Esophagus squamous epithelium (tissue), 5 donors: ENCODE measurements around the gene GRIN1. TPM values are rescaled to one million over a fixed set of nuclear protein-coding genes. Genes with fewer than 3 reads are reported as not detected.
A peak's percentile ranks its signal among the peaks of the same experiment; 100 is the strongest.

Source experiments
- DNase-seq: peaks from one replicate; lab custom pipeline; 2025; lab: John Stamatoyannopoulos, UW
- H3K27ac ChIP-seq, 4 donors: fragments of 200-600 bp; sonication (generic); one replicate each; pipeline ENCODE4 v1.5.1; 2016 to 2019; ENCODE audit warnings: mild to moderate bottlenecking in 1 of 4
- H3K27me3 ChIP-seq, 4 donors: fragments of 200-600 bp; sonication (generic); 1 replicate in 3 of 4; 2 replicates in 1 of 4; pipeline versions ENCODE4 v1.5.1 to v1.6.0; 2017 to 2021; ENCODE audit warnings: antibody characterized with exemption in 1 of 4
- H3K36me3 ChIP-seq, 3 donors: fragments of 200-600 bp; sonication (generic); one replicate each; pipeline ENCODE4 v1.5.1; 2016 to 2019
- H3K4me1 ChIP-seq, 3 donors: fragments of 200-600 bp; sonication (generic); one replicate each; pipeline ENCODE4 v1.5.1; 2017 to 2019
- H3K4me3 ChIP-seq, 4 donors: fragments of 200-600 bp; sonication (generic); 1 replicate in 3 of 4; 2 replicates in 1 of 4; pipeline ENCODE4 v1.5.1; 2016 to 2019; ENCODE audit warnings: mild to moderate bottlenecking in 2 of 4, moderate library complexity in 1 of 4
- H3K9me3 ChIP-seq, 3 donors: fragments of 200-600 bp; sonication (generic); one replicate each; pipeline ENCODE4 v1.5.1; 2016 to 2019
- CTCF ChIP-seq, 6 experiments: fragments of 450-650 bp in 4 of 6; fragments of 200-600 bp in 2 of 6; sonication (generic) in 2 of 6; IDR thresholded peaks; one replicate each; pipeline ENCODE4 v1.5.1; 2016 to 2019; ENCODE audit warnings: antibody characterized with exemption in 6 of 6, mild to moderate bottlenecking in 4 of 6, moderate library complexity in 4 of 6
- POLR2A ChIP-seq, 4 donors: fragments of 450-650 bp; IDR thresholded peaks; one replicate each; pipeline ENCODE4 v1.6.1; 2017; ENCODE audit warnings: antibody characterized with exemption in 4 of 4, mild to moderate bottlenecking in 4 of 4, moderate library complexity in 3 of 4
- WGBS, 2 donors: methylation state at CpG; one replicate each; pipeline ENCODE4 v1.1.5; 2018; 5-methylcytosine and 5-hydroxymethylcytosine counted together
- intact Hi-C: fragments of 100-400 bp; cut with DNase I; formaldehyde crosslinking; loops from one replicate; pipeline ENCODE4 v1.15.0; 2022
- total RNA-seq, 4 donors: library from RNA; depleted of rRNA; stranded (reverse); fragments of >200 nt; gene quantifications; one replicate each; pipeline ENCODE4 v1.1.0, GENCODE V29; 2016
- donor health status: DM: yes; HTN: yes; CAD: no.

Gene GRIN1
- total RNA-seq, 4 donors from 2014 or later = 0.38 TPM; not detected in 3

GRCh38 chr9:137171149-137171900 is 32.4 kb downstream of the GRIN1 start:
- no peaks in the 10 kb centered on the region for H3K36me3 ChIP-seq
- no peaks in the 10 kb centered on the region for H3K9me3 ChIP-seq
- 80% methylated on average over 3 of the region's 22 CpGs; no CpG with 5 or more reads in 1 of the 2 donors for WGBS, 2 donors
- H3K4me1 ChIP-seq = peaks cover 13 to 82% (median 29%) of the 10 kb centered on the region in 3 donors
- H3K27ac ChIP-seq = peak overlapping the region in 1 of 4 donors; percentile 28
- H3K4me3 ChIP-seq = no peak overlapping the region
- DNase-seq = no peak
- peaks cover 23 to 93% (median 27%) of the 10 kb centered on the region in 4 donors for H3K27me3 ChIP-seq
- intact Hi-C loops = no loop called here
- TF ChIP-seq POLR2A (IDR thresholded peaks at IDR 0.05) (no peak), CTCF (IDR thresholded peaks at IDR 0.05) (no peak)

DNA sequence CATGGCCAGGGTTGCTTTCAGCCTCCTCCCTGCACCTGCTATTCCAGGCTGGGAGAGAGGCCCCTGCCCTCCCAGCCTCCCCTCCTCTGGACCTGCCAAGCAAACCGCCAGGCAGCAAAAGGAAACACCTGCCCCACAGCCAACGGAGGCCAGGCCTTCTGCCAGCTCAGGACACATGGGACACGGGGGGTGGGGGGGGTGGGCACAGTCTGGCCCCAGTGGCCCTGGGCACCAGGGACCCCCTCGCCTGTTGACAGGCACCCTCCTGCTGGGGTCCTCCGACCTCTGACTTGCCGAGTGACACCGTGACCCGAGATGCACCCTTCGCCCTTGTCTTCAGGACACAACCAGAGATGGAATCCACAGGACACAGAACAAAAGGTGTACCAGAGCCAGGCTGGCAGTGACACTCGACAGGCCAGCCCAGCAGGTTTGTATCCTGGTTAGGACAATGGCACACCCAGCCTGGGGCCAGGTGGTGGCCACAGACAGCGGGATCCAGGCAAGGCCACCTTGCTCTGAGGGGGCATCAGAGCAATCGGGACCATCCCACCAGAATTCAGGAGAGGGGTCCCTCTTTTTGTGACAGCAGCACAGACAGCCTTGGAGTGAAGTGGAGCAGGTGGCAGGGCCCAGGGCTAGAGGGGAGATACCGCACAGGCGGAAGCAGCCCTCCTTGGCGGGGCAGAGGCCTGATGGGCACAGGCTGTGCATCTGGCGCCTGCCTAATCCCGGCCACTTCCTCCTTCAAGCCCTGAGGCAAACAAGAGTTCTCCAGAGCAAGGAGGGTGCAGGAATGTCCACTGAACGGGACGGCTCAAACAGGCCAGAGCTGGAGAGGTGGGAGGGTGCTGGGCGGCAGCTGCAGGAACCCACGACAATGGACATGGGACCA is 34.2 kb downstream of the GRIN1 start:
- H3K4me1 ChIP-seq = peaks cover 7 to 77% (median 21%) of the 10 kb centered on the region in 3 donors
- no peak for DNase-seq
- peak overlapping the region in 1 of 4 donors; percentile 42 for H3K27ac ChIP-seq

GRCh38 chr9:137173796-137174664 is 35.1 kb downstream of the GRIN1 start:
- Histone ChIP-seq H3K27ac (no peak overlapping the region), H3K27me3 (peaks cover 4 to 66% (median 9%) of the 10 kb centered on the region in 4 donors), H3K4me3 (no peak overlapping the region), H3K36me3 (peaks cover 0 to 25% (median 9%) of the 10 kb centered on the region in 3 donors), H3K9me3 (no peaks in the 10 kb centered on the region), H3K4me1 (peaks cover 2 to 68% (median 12%) of the 10 kb centered on the region in 3 donors)
- WGBS, 2 donors = 63 to 81% methylated on average over 13 to 20 of the region's 45 CpGs
- DNase-seq = no peak
- intact Hi-C loops = no loop called here
- TF ChIP-seq POLR2A (IDR thresholded peaks at IDR 0.05) (no peak), CTCF (IDR thresholded peaks at IDR 0.05) (no peak)

More for the DNA sequence above, 34.2 kb downstream of the GRIN1 start:
- peaks cover 9 to 74% (median 12%) of the 10 kb centered on the region in 4 donors for H3K27me3 ChIP-seq
- intact Hi-C loops = no loop called here
- no peak for TF ChIP-seq CTCF (IDR thresholded peaks at IDR 0.05)
- TF ChIP-seq POLR2A (IDR thresholded peaks at IDR 0.05) = no peak
- no peak overlapping the region for H3K4me3 ChIP-seq
- peaks cover 0 to 16% (median 3%) of the 10 kb centered on the region in 3 donors for H3K36me3 ChIP-seq
- no peaks in the 10 kb centered on the region for H3K9me3 ChIP-seq
- WGBS, 2 donors = 8 to 47% methylated on average over 2 to 12 of the region's 21 CpGs

DNA sequence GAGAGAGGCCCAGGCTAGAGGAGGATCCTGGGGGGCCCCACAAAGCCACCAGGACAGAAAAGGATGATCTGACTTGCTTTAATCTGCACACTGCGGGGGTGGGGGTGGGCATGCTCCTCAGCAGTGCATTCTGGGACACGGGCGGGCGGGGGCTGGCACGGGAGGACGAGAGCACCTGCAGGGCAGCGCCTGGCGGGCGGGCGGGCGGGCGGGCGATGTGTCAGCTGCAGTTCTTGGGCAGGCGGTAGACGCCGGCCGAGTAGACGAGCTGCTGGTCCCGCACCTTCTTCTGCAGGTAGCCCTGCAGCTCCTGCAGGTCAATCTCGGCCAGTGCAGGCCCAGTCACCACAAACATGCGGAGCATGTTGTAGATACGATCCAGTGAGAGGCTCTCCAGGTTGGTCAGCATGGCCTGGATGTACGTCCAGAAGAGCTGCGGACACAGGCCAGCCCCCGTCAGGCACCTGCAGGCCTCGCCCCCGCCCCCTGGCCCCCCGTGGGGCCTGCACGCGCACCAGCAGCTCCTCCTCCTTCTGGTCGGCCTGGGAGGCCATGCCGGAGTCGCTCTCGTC is 35.9 kb downstream of the GRIN1 start:
- H3K4me1 ChIP-seq = peaks cover 2 to 60% (median 5%) of the 10 kb centered on the region in 3 donors
- H3K27ac ChIP-seq = no peak overlapping the region
- TF ChIP-seq CTCF (IDR thresholded peaks at IDR 0.05) (peak in 1 of 6 experiments; percentile 9), POLR2A (IDR thresholded peaks at IDR 0.05) (no peak)
- peaks cover 6 to 32% (median 15%) of the 10 kb centered on the region in 3 donors for H3K36me3 ChIP-seq
- no peak for DNase-seq
- intact Hi-C loops = no loop called here
- H3K9me3 ChIP-seq = no peaks in the 10 kb centered on the region
- peaks cover 3 to 58% (median 7%) of the 10 kb centered on the region in 4 donors for H3K27me3 ChIP-seq
- whole genome bisulfite sequencing, 2 donors = 83% methylated on average over 2 of the region's 34 CpGs; no CpG with 5 or more reads in 1 of the 2 donors
- H3K4me3 ChIP-seq = no peak overlapping the region
